Neural progenitor cell (in vitro differentiated cells): ENCODE data around the gene RAB9A. TPM values are rescaled to one million over a fixed set of nuclear protein-coding genes. Genes with fewer than 3 reads are reported as not detected.

Experiments used
- DNase-seq: peaks from one replicate; pipeline ENCODE4 v3.0.0-alpha.2; 2016; ENCODE audit warnings: low spot score
- H2AFZ ChIP-seq: fragments of 200-600 bp; sonication (generic); replicated peaks from 2 replicates; pipeline ENCODE4 v1.6.1; 2016; ENCODE audit warnings: antibody characterized with exemption
- H3F3A ChIP-seq: fragments of 200-600 bp; sonication (generic); 2 replicates; pipeline ENCODE4 v1.6.1; 2016; ENCODE audit warnings: antibody characterized with exemption, low read depth
- H3K27ac ChIP-seq: fragments of 200-600 bp; sonication (generic); 2 replicates; pipeline ENCODE4 v1.5.1; 2016; ENCODE audit warnings: mild to moderate bottlenecking
- H3K27me3 ChIP-seq: fragments of 200-600 bp; sonication (generic); 2 replicates; pipeline ENCODE4 v1.6.1; 2016; ENCODE audit warnings: mild to moderate bottlenecking, moderate library complexity
- H3K36me3 ChIP-seq: fragments of 200-600 bp; sonication (generic); 2 replicates; pipeline ENCODE4 v1.5.1; 2016
- H3K4me1 ChIP-seq: fragments of 200-600 bp; sonication (generic); 2 replicates; pipeline ENCODE4 v1.6.1; 2016; ENCODE audit warnings: mixed run types
- H3K4me2 ChIP-seq: fragments of 200-600 bp; sonication (generic); 2 replicates; pipeline ENCODE4 v1.6.1; 2016
- H3K4me3 ChIP-seq: fragments of 200-600 bp; sonication (generic); 2 replicates; pipeline ENCODE4 v1.5.1; 2016
- H3K79me2 ChIP-seq: fragments of 200-600 bp; sonication (generic); 2 replicates; pipeline ENCODE4 v1.6.1; 2016; ENCODE audit warnings: low read depth
- H3K9ac ChIP-seq: fragments of 200-600 bp; sonication (generic); 2 replicates; pipeline ENCODE4 v1.6.1; 2016
- H3K9me3 ChIP-seq: fragments of 200-600 bp; sonication (generic); 2 replicates; pipeline ENCODE4 v1.5.1; 2016; ENCODE audit warnings: low read depth
- H4K20me1 ChIP-seq: fragments of 200-600 bp; sonication (generic); 2 replicates; pipeline ENCODE4 v1.6.1; 2016; ENCODE audit warnings: low read depth
- H3K27ac Mint-ChIP-seq: 3 replicates; pipeline ENCODE4 v1.8.0; 2021; ENCODE audit warnings: mixed read lengths
- H3K27me3 Mint-ChIP-seq: 2 replicates; pipeline ENCODE4 v1.8.0; 2022; ENCODE audit warnings: low read depth, mild to moderate bottlenecking, inconsistent platforms, moderate library complexity, mixed read lengths; ENCODE audit not compliant: insufficient read depth
- H3K36me3 Mint-ChIP-seq: 3 replicates; pipeline ENCODE4 v1.8.0; 2021; ENCODE audit warnings: mixed read lengths
- H3K4me1 Mint-ChIP-seq: 3 replicates; pipeline ENCODE4 v1.8.0; 2021; ENCODE audit warnings: mixed read lengths
- H3K4me3 Mint-ChIP-seq: 3 replicates; pipeline ENCODE4 v1.8.0; 2021; ENCODE audit warnings: mild to moderate bottlenecking, moderate library complexity, mixed read lengths
- H3K9me3 Mint-ChIP-seq: 3 replicates; pipeline ENCODE4 v1.8.0; 2020; ENCODE audit warnings: mixed read lengths
- CTCF ChIP-seq: fragments of 200-600 bp; sonication (generic); IDR thresholded peaks from 2 replicates; pipeline ENCODE4 v1.5.1; 2017; ENCODE audit warnings: antibody characterized with exemption, mild to moderate bottlenecking
- EZH2 ChIP-seq: fragments of 200-600 bp; sonication (generic); IDR thresholded peaks from 2 replicates; pipeline ENCODE4 v1.6.1; 2017; ENCODE audit warnings: antibody characterized with exemption, mild to moderate bottlenecking, moderate library complexity
- EZH2phosphoT487 ChIP-seq: fragments of 200-600 bp; sonication (generic); IDR thresholded peaks from 2 replicates; pipeline ENCODE4 v1.6.1; 2017; ENCODE audit warnings: antibody characterized with exemption
- total RNA-seq: library from RNA; depleted of rRNA; stranded (reverse); fragments of >200 nt; gene quantifications from 2 replicates; pipeline ENCODE4 v1.2.3, GENCODE V29; 2015; ENCODE audit warnings: low replicate concordance

RAB9A gene
- total RNA-seq, 1 donor from 2014 or later = 30.5 TPM

DNA sequence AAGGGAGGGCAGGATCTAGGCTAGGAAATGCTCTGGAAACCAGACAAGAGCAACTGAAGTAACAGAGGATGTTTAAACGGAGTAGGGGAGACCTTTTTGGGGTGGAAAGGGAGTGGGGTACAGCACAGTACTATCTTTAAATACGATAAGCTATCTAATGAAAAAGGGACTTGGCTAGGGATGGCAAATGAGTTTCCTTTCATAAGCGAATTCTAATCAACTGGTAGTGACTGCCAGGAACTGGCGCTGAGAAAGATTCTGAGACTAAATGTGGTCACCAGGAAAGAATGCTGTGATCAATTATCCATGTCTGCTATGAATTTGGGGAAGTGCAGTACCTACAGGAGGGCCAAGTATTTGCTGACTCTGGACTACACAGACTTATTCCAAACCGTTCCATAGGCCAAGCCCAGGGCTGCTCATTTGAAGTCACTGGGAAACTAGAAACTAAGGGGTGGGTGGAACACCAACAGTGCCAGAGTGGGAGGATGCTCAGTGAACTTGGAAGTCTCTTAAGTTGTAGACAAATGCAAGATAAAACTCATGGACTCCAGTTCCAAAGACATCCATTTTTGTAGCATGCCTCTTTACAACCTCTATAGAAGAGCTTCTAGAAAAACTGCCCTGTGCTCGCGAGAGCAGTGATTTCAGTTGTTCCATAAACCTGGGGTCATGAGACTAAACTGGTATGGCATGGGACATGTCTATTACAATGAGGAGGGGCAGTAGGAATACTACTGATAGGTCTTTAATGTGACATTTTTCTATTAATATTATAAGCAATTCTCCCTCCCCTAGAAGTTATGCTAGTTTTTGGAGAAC lies 43.5 kb downstream of the RAB9A start:
- Mint-ChIP-seq H3K9me3 (peaks cover 28% of the 10 kb centered on the region), H3K4me3 (peak overlapping the region; percentile 91), H3K36me3 (peaks cover 27% of the 10 kb centered on the region), H3K27ac (no peak overlapping the region), H3K27me3 (peaks cover 2% of the 10 kb centered on the region), H3K4me1 (peaks cover 14% of the 10 kb centered on the region)
- Histone ChIP-seq H2AFZ (no peak overlapping the region), H3K27me3 (no peaks in the 10 kb centered on the region), H3K4me3 (no peak overlapping the region), H3K4me1 (no peaks in the 10 kb centered on the region), H4K20me1 (no peaks in the 10 kb centered on the region), H3K27ac (no peak overlapping the region), H3K9ac (no peak overlapping the region), H3F3A (peaks cover 3% of the 10 kb centered on the region), H3K9me3 (no peaks in the 10 kb centered on the region), H3K79me2 (peaks cover 73% of the 10 kb centered on the region), H3K4me2 (peak overlapping the region; percentile 70), H3K36me3 (no peaks in the 10 kb centered on the region)
- DNase-seq = no peak
- TF ChIP-seq EZH2phosphoT487 (no peak), EZH2 (no peak), CTCF (no peak)

DNA sequence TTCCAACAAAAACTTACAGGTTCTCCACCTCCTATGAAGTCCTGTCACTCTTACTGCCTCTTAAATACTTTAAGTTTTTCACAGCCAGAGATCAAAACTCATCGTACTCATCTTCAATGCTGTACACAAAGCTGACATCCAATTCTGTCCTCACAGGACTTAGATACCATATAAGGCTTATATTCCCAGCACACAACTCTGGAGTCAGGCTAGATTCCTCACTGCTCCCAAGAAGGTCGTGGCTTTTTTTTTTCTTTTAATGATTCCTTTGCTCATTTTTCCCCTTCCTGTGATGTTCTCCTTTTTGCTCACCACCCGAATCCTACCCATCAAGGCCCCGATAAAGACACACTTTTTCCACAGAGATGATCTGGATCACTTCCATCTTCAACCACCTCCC lies 44.6 kb downstream of the RAB9A start:
- no peak overlapping the region for H3K27ac ChIP-seq

GRCh38 chrX:13734278-13735172 lies 45.6 kb downstream of the RAB9A start, which contains the start of the genes OFD1 and TRAPPC2:
OFD1 (plus strand) TSS chrX:13734748; CDS start chrX:13735072, 324 bp downstream.
TRAPPC2 (minus strand) TSS chrX:13734620; CDS start chrX:13719963, 14,657 bp downstream.
- peak within 1 kb of the TSS; percentile 83 for H3K27ac Mint-ChIP-seq
- Histone ChIP-seq H2AFZ (peak within 1 kb of the TSS; percentile 74), H3K9ac (peak within 1 kb of the TSS; percentile 81), H3K27me3 (no peaks in the 10 kb centered on the region), H3K4me1 (no peaks in the 10 kb centered on the region), H3K4me2 (peak within 1 kb of the TSS; percentile 70), H3F3A (peaks cover 3% of the 10 kb centered on the region), H4K20me1 (no peaks in the 10 kb centered on the region), H3K4me3 (peak within 1 kb of the TSS; percentile 74), H3K27ac (peak within 1 kb of the TSS; percentile 92), H3K79me2 (peaks cover 59% of the 10 kb centered on the region), H3K9me3 (no peaks in the 10 kb centered on the region), H3K36me3 (peaks cover 5% of the 10 kb centered on the region)
- no peak for TF ChIP-seq EZH2
- no peak for TF ChIP-seq CTCF
- TF ChIP-seq EZH2phosphoT487 = no peak
- peaks cover 10% of the 10 kb centered on the region for H3K9me3 Mint-ChIP-seq
- peak within 1 kb of the TSS; percentile 91 for H3K4me3 Mint-ChIP-seq
- DNase-seq = peak; percentile 94
- H3K36me3 Mint-ChIP-seq = peaks cover 10% of the 10 kb centered on the region
- peaks cover 14% of the 10 kb centered on the region for H3K4me1 Mint-ChIP-seq
- H3K27me3 Mint-ChIP-seq = peaks cover 2% of the 10 kb centered on the region

More for the DNA sequence above, 44.6 kb downstream of the RAB9A start:
- Mint-ChIP-seq H3K4me3 (peak overlapping the region; percentile 91), H3K4me1 (peaks cover 14% of the 10 kb centered on the region), H3K36me3 (peaks cover 17% of the 10 kb centered on the region), H3K27ac (peak overlapping the region; percentile 82), H3K9me3 (peaks cover 18% of the 10 kb centered on the region), H3K27me3 (peaks cover 2% of the 10 kb centered on the region)
- Histone ChIP-seq H3F3A (peaks cover 3% of the 10 kb centered on the region), H3K4me2 (peak overlapping the region; percentile 70), H3K9ac (peak overlapping the region; percentile 81), H3K9me3 (no peaks in the 10 kb centered on the region), H3K4me3 (peak overlapping the region; percentile 74), H3K4me1 (no peaks in the 10 kb centered on the region), H3K27me3 (no peaks in the 10 kb centered on the region), H3K36me3 (no peaks in the 10 kb centered on the region), H2AFZ (no peak overlapping the region), H3K79me2 (peaks cover 65% of the 10 kb centered on the region), H4K20me1 (no peaks in the 10 kb centered on the region)
- no peak for DNase-seq
- TF ChIP-seq CTCF (no peak), EZH2 (no peak), EZH2phosphoT487 (no peak)
